GM21447 (cell line): ENCODE data around the gene CREBBP.
"Not testable (repeated sequence)": the region's sequence is repeated elsewhere in the genome, so short reads cannot be mapped to it uniquely, and the experiment has no call there.

ENCODE experiments used
- ATAC-seq: cut with Tn5 transposase; IDR thresholded peaks from one replicate; pipeline ENCODE4 v1.9.1; 2021; ENCODE audit not compliant: unreplicated experiment

The CREBBP gene

GRCh38 chr16:3880623-3881498 is at the start of gene CREBBP:
TSS of gene CREBBP (minus strand) at chr16:3880713. CDS start at chr16:3879916, 797 bp downstream.
- peak; percentile 74 for ATAC-seq

- not testable (repeated sequence) for ATAC-seq
These were observed 46.6 kb upstream of the CREBBP start for GRCh38 chr16:3927147-3927546.

GRCh38 chr16:3924763-3925162 is 44.2 kb upstream of the CREBBP start:
- ATAC-seq, result no peak

- ATAC-seq, result no peak
These were observed 41.7 kb upstream of the CREBBP start for GRCh38 chr16:3922241-3922640.

- ATAC-seq, result no peak
These were observed 39.7 kb upstream of the CREBBP start for GRCh38 chr16:3920206-3920605.

- no peak for ATAC-seq
These were observed 38.9 kb upstream of the CREBBP start for GRCh38 chr16:3919413-3919812.

- no peak for ATAC-seq
These were observed 35.1 kb upstream of the CREBBP start for GRCh38 chr16:3915426-3916260.

GRCh38 chr16:3912897-3913296 is 32.4 kb upstream of the CREBBP start:
- no peak for ATAC-seq

- no peak for ATAC-seq
These were observed 31.9 kb upstream of the CREBBP start for GRCh38 chr16:3912373-3912772.

GRCh38 chr16:3911741-3912140 is 31.2 kb upstream of the CREBBP start:
- not testable (repeated sequence) for ATAC-seq

GRCh38 chr16:3909791-3910583 is 29.5 kb upstream of the CREBBP start:
- ATAC-seq, result no peak

GRCh38 chr16:3908951-3909437 is 28.5 kb upstream of the CREBBP start:
- ATAC-seq, result no peak

- ATAC-seq, result no peak
These were observed 27.1 kb upstream of the CREBBP start for GRCh38 chr16:3907586-3907985.

- no peak for ATAC-seq
These were observed 25.9 kb upstream of the CREBBP start for GRCh38 chr16:3906363-3906762.

GRCh38 chr16:3904875-3905274 is 24.4 kb upstream of the CREBBP start:
- no peak for ATAC-seq

GRCh38 chr16:3890091-3890490 is 9.6 kb upstream of the CREBBP start:
- ATAC-seq, result no peak

GRCh38 chr16:3889059-3889458 is 8.5 kb upstream of the CREBBP start:
- no peak for ATAC-seq

GRCh38 chr16:3885999-3886398 is 5.5 kb upstream of the CREBBP start:
- ATAC-seq, result not testable (repeated sequence)

GRCh38 chr16:3884398-3884797 is 3.9 kb upstream of the CREBBP start:
- no peak for ATAC-seq

GRCh38 chr16:3882531-3882930 is 2.0 kb upstream of the CREBBP start:
- no peak for ATAC-seq

- no peak for ATAC-seq
These were observed 1.0 kb upstream of the CREBBP start for GRCh38 chr16:3881499-3881990.
